Smooth muscle cell (in vitro differentiated cells): ENCODE measurements around the gene CACNA1A. TPM values are rescaled to one million over a fixed set of nuclear protein-coding genes. Genes with fewer than 3 reads are reported as not detected.

ENCODE experiments used
- DNase-seq: peaks from one replicate; lab custom pipeline; 2025; ENCODE audit not compliant: unreplicated experiment; lab: John Stamatoyannopoulos, UW
- H2AFZ ChIP-seq: fragments of 200-600 bp; sonication (generic); 2 replicates; pipeline ENCODE4 v1.6.0; 2016; ENCODE audit warnings: antibody characterized with exemption, low read depth, mild to moderate bottlenecking
- H3F3A ChIP-seq: fragments of 200-600 bp; sonication (generic); 2 replicates; pipeline ENCODE4 v1.6.0; 2017; ENCODE audit warnings: antibody characterized with exemption, low read depth
- H3K27ac ChIP-seq: fragments of 200-600 bp; sonication (generic); 2 replicates; pipeline ENCODE4 v1.5.1; 2016; ENCODE audit warnings: low read depth, mild to moderate bottlenecking
- H3K27me3 ChIP-seq: fragments of 200-600 bp; sonication (generic); 2 replicates; pipeline ENCODE4 v1.6.1; 2016; ENCODE audit warnings: low read depth, mild to moderate bottlenecking
- H3K36me3 ChIP-seq: fragments of 200-600 bp; sonication (generic); 2 replicates; pipeline ENCODE4 v1.5.1; 2016; ENCODE audit warnings: low read depth
- H3K4me1 ChIP-seq: fragments of 200-600 bp; sonication (generic); 2 replicates; pipeline ENCODE4 v1.5.1; 2016; ENCODE audit warnings: low read depth
- H3K4me2 ChIP-seq: fragments of 200-600 bp; sonication (generic); 2 replicates; pipeline ENCODE4 v1.6.0; 2016; ENCODE audit warnings: mild to moderate bottlenecking
- H3K4me3 ChIP-seq: fragments of 200-600 bp; sonication (generic); 2 replicates; pipeline ENCODE4 v1.5.1; 2016; ENCODE audit warnings: mild to moderate bottlenecking
- H3K79me2 ChIP-seq: fragments of 200-600 bp; sonication (generic); 2 replicates; pipeline ENCODE4 v1.6.0; 2016; ENCODE audit warnings: low read depth, mild to moderate bottlenecking
- H3K9ac ChIP-seq: fragments of 200-600 bp; sonication (generic); 2 replicates; pipeline ENCODE4 v1.6.0; 2016; ENCODE audit warnings: low read depth
- H3K9me3 ChIP-seq: fragments of 200-600 bp; sonication (generic); replicated peaks from 2 replicates; pipeline ENCODE4 v1.5.1; 2016; ENCODE audit warnings: low read depth
- H4K20me1 ChIP-seq: fragments of 200-600 bp; sonication (generic); 2 replicates; pipeline ENCODE4 v1.6.0; 2016; ENCODE audit warnings: low read depth
- CTCF ChIP-seq: fragments of 200-600 bp; sonication (generic); IDR thresholded peaks from 2 replicates; pipeline ENCODE4 v1.5.1; 2017; ENCODE audit warnings: borderline replicate concordance, mild to moderate bottlenecking, antibody characterized with exemption; ENCODE audit not compliant: insufficient read depth, poor library complexity, severe bottlenecking
- WGBS: methylation state at CpG from one replicate; pipeline ENCODE4 v1.1.7; 2016; ENCODE audit warnings: low lambda C conversion rate; 5-methylcytosine and 5-hydroxymethylcytosine counted together
- polyA plus RNA-seq: library from polyadenylated mRNA; unstranded; fragments of >200 nt; fragmentation: Nextera tagmentation; extraction: Ambion mirVana; gene quantifications from 2 replicates; pipeline ENCODE4 v1.2.1, GENCODE V29; 2016
- total RNA-seq: library from RNA; depleted of rRNA; stranded (reverse); fragments of >200 nt; gene quantifications from 2 replicates; pipeline ENCODE4 v1.2.3, GENCODE V29; 2014

Gene CACNA1A
- total and polyA plus RNA-seq, 2 experiments from 2014 or later: 1.3 to 3.0 TPM

- no peak overlapping the region for H3K4me3 ChIP-seq
- no peak for TF ChIP-seq CTCF
- no peaks in the 10 kb centered on the region for H3K9me3 ChIP-seq
- 86% methylated on average over 11 of the region's 13 CpGs for WGBS
- no peaks in the 10 kb centered on the region for H3F3A ChIP-seq
- H4K20me1 ChIP-seq: no peaks in the 10 kb centered on the region
- H3K4me2 ChIP-seq: no peak overlapping the region
- no peak for DNase-seq
- H3K4me1 ChIP-seq: no peaks in the 10 kb centered on the region
- H3K27ac ChIP-seq: no peak overlapping the region
- H3K9ac ChIP-seq: no peak overlapping the region
- H3K36me3 ChIP-seq: no peaks in the 10 kb centered on the region
- H3K27me3 ChIP-seq: no peaks in the 10 kb centered on the region
- H3K79me2 ChIP-seq: no peaks in the 10 kb centered on the region
- no peak overlapping the region for H2AFZ ChIP-seq
These were observed 267.3 kb downstream of the CACNA1A start for GRCh38 chr19:13238891-13239534.

GRCh38 chr19:13234518-13234917 is 271.8 kb downstream of the CACNA1A start:
- no peaks in the 10 kb centered on the region for H4K20me1 ChIP-seq
- TF ChIP-seq CTCF: peak; percentile 28
- H2AFZ ChIP-seq: no peak overlapping the region
- H3K9ac ChIP-seq: no peak overlapping the region
- no peaks in the 10 kb centered on the region for H3F3A ChIP-seq
- H3K79me2 ChIP-seq: no peaks in the 10 kb centered on the region
- H3K4me3 ChIP-seq: no peak overlapping the region
- no peaks in the 10 kb centered on the region for H3K36me3 ChIP-seq
- H3K27ac ChIP-seq: no peak overlapping the region
- H3K9me3 ChIP-seq: no peaks in the 10 kb centered on the region
- no peak for DNase-seq
- no peak overlapping the region for H3K4me2 ChIP-seq
- H3K4me1 ChIP-seq: no peaks in the 10 kb centered on the region
- H3K27me3 ChIP-seq: no peaks in the 10 kb centered on the region
- 20% methylated on average over 12 of the region's 13 CpGs for WGBS

- no peak for DNase-seq
- Histone ChIP-seq H3K36me3 (no peaks in the 10 kb centered on the region), H3K79me2 (no peaks in the 10 kb centered on the region), H3K27ac (no peak overlapping the region), H4K20me1 (no peaks in the 10 kb centered on the region), H3K9ac (no peak overlapping the region), H3K27me3 (no peaks in the 10 kb centered on the region), H3K4me2 (no peak overlapping the region), H3K9me3 (no peaks in the 10 kb centered on the region), H3F3A (no peaks in the 10 kb centered on the region), H2AFZ (no peak overlapping the region), H3K4me3 (no peak overlapping the region), H3K4me1 (no peaks in the 10 kb centered on the region)
- WGBS: 79% methylated on average over 9 of the region's 9 CpGs
- TF ChIP-seq CTCF: no peak
These were observed 274.6 kb downstream of the CACNA1A start for GRCh38 chr19:13231663-13232062.

GRCh38 chr19:13229246-13229645 is 277.0 kb downstream of the CACNA1A start:
- Histone ChIP-seq H3K36me3 (no peaks in the 10 kb centered on the region), H3K79me2 (no peaks in the 10 kb centered on the region), H3K27ac (no peak overlapping the region), H3K4me1 (no peaks in the 10 kb centered on the region), H2AFZ (no peak overlapping the region), H3F3A (no peaks in the 10 kb centered on the region), H4K20me1 (no peaks in the 10 kb centered on the region), H3K4me3 (no peak overlapping the region), H3K9ac (no peak overlapping the region), H3K4me2 (no peak overlapping the region), H3K27me3 (no peaks in the 10 kb centered on the region), H3K9me3 (no peaks in the 10 kb centered on the region)
- 90% methylated on average over 7 of the region's 7 CpGs for WGBS
- no peak for TF ChIP-seq CTCF
- DNase-seq: no peak
